Right kidney (tissue), 1 donor: ENCODE data around the gene DOK7.

ENCODE experiments used
- DNase-seq: peaks from one replicate; pipeline ENCODE4 v3.0.0-alpha.2; 2016

The DOK7 gene

DNA sequence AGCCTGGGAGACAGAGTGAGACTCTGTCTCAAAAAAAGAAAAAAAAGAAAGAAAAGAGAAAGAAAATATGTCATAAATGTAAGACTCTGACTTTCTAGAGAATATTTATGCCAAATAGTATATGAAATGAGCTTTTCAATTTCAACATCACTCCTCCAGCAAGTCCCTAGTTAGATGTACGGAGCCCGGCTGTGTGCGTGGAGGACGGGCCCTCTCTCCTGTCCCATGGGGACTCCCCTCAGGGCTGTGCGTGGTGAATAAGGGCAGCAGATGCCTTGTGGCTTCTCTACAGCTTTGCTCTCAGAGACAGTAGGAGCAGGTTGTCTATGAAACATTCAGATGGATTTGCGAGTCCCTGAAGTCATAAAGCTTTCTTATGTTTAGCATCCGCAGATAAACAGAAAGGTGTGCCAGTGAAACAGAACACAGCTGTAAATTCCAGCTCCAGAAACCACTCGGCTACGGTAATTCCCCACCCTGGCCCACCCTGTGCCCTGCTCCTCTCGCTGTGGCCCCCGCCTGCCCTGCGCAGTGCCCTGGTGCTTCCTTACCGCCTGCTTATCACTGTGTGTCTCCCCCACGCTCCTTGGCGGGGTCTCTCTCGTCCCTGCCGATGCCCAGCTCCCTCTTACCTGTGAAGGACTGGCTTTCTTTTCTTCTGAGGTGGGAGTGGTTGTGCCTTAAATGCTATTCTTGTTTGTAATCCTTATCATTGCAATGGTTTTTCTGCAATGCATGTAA is 35.2 kb upstream of the DOK7 start:
- DNase-seq: no peak

DNA sequence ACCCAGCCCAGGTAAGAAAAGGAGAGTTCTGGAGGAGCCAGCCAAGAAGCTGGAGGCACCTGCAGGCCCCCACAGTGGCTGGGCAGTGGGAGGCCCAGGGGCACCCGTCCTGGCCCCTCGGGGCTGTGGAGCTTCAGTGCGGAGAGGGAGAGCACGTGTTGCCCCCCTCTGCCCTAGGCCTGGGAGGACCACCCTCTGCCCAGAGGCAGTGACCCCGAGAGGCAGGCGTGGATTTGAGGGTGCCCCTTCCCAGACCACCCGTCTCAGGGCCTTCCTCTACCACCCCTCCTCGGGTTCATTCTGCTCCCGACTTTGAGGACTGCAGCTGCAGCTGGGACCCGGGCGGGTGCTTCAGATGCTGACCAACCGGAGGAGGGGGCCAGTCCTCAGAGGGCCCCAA is 33.5 kb upstream of the DOK7 start:
- DNase-seq: no peak

DNA sequence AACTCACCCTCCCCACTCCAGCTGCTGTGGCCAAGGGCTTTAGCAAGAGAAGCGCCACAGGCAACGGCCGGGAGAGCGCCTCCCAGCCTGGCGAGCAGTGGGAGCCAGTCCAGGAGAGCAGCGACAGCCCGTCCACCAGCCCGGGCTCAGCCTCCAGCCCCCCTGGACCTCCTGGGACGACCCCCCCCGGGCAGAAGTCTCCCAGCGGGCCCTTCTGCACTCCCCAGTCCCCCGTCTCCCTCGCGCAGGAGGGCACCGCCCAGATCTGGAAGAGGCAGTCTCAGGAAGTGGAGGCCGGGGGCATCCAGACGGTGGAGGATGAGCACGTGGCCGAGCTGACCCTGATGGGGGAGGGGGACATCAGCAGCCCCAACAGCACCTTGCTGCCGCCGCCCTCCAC is 32.6 kb upstream of the DOK7 start:
- DNase-seq: no peak

DNA sequence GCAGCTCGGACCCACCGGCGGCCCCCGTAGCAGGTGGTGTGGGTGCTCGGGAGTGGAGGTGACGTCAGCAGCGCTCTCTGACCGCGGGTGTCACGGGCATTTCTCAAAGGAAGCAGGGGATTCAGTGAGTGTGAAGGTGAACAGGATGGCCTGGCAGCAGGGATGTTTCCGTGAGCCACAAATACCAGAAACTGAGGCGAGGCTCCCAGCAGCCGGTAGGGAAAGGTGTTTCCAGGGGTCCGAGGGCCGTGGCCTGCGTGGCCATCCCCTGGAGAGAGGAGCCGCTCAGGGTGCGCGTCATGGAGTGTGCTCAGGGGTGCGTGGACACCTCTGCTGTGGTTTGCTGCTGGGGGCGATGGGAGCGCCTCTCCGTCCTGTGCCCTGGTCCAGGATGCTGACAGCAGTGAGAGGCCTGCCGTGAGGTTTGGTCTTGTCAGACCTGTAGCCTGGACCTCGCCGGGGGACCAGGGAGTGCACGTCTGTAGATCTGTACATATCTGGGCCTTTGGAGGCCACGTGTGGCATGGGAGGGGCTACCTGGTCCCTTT is 31.6 kb upstream of the DOK7 start:
- DNase-seq: no peak

DNA sequence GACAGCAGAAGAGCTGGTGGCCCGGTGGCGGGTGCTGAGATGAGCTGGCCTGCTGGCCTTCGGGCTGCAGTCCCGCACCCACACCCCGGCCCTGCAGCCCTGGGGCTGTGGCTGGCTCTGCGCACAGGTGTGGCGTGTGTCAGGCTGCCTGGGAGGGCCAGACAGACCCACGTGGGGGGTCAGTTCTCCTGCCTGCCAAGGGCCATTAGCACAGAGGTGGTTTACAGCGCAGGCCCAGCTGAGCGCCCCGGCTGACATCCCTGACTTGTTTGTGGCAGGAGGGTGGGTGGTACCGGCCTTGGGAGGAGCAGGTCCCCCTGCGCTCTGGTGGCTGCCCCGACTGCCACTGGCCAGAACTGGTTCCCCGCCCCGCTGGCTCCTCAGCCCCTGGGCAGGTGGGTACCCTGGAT is 30.7 kb upstream of the DOK7 start:
- no peak for DNase-seq

DNA sequence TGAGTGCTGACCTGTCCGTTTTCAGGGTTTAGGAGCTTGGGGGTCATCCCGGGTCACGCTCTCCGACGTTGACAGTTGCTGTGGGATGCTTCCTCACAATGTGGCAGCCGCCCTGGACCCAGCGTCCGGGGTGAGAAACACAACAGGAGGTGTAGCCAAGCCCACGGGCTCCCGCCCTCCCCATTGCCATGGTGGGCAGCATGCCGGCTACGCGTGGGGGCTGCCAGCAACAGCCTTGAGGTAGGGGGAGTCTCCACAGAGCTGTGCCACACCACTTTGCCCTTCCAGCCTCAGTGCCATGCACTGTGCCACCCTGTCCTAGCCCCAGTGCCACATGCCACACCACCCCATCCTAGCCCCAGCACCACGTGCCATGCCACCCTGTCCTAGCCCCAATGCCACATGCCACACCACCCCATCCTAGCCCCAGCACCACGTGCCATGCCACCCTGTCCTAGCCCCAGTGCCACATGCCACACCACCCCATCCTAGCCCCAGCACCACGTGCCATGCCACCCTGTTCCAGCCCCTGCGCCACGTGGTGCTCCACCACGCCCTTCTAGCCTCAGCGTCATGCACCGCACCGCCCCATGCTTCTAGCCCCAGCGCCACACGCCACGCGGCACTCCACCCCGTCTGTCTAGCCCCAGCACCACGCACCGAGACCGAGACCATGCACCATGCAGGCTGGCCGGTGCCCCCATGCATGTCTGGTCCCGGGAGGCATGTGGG is 29.8 kb upstream of the DOK7 start:
- DNase-seq: no peak

DNA sequence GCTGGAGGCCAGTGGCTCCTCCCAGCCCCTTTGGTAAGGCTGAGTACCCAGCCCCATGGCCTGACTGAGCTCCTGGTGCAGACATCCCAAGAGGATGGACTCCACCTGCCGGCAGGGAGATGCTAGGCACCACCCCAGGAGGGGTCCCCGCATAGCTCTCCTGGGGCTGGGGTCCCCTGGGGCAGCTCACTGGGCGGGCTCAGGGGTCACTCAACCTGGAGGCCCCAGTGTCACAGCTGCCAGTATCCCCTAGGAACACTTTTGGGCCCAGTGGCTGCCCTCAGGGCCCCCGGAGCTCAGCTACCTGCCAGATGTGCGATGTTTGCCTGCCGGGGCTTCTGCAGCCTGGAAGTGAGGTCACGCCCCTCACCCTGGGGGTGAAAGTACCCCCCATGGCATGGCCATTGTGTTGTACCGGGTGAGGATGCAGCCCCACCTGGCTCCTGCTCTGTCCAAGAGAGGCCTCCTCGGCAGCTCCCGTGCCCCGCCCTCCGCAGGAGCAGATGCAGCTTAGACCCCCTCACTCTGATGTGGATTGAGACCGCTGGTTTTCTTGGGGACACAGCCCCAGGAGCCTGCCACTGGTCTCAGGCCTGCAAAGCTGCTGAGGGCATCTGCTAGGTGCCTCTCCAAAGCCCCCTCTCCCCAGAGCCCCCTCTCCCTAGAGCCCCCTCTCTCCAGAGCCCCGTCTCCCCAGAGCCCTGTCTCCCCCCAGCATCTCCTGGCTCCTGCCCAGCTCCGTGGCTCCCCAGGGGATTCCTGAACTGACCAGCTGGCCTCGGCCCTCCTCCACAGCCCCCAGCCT is 28.0 kb upstream of the DOK7 start:
- no peak for DNase-seq

DNA sequence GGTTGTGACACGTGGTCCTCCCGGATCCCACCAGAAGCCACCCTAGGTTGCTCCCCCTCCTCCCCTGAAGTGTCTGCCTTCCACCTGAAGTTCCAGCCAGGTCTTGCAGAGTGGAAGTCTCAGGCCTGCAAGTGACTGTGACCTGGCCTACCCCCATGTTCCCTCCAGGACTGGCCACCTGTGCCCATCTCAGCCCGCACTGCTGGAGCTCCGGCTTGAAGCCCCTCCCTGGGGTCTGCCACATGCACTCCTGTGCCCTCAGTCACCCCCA is 27.5 kb upstream of the DOK7 start:
- DNase-seq: no peak

DNA sequence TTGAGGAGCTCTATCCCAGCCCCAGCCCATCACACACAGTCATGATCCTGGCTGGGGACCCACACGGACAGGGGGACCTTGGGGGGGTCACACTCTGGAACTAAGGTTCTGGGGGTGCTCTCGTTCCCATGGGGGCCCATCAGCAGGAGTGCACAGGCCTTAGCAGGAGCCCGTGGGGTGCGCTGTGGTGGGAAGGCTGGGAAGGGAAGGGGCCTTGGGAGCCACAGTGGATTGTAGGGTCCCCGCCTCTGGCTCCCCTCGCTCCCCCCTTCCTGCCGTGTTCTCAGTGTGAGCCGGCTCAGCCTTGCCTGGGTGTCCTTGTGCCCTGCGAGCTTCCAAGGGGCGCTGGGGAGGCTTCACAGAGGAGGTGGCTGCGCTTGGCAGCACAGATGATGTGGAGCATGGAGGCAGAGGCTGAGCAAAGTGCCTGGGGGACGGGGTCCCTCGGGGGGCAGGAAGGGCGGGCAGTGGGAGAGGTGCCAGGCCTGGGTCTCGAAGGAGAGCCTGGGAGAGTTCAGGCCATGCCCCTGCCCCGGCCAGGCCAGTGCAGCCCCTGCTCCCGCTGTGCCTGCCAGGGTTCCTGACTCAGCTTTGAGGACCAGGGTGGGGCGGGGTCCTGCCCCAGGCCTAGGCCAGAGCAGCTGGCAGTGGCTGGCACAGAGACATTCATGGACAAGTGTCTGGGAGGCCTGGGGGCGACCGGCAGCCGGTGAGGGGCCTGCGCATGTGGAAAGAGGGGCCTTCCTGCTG is 26.9 kb upstream of the DOK7 start:
- DNase-seq: no peak

DNA sequence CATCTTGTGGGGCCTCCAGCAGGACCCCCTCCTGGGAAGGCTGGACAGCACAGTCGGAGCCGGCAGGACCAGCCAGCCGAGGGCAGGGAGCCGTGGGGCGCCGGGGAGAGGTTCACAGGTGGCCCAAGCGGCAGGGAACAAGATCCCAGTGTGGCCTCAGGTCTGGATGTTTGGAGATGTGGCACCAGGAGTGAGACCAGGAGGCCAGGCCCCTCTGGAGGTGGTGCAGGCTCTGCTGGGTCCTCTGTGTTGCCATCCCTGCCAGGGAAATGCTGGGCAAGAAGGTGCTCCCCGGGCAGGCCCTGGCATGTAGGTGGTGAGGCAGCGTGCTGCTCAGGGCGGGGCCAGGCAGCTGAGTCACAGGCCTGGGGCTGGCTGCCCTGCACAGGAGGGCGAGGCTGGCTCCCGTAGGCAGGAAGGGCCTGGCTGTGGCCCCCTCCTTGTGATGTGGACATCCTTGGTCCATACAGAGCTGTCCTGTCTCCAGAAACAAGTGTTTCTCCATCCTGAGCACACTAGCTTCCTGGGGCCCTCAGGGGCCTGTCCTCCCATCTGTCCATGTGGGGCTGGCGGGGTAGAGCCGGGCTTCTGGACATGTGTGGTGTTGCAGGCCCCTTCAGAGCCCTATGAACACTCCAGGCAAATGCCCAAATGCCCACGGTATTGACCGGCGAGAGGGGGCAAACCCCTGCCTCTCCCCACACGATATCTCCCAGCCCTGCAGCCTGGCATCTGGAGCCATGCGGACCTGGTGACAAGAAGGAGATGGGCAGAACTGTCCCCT is 26.1 kb upstream of the DOK7 start:
- no peak for DNase-seq

DNA sequence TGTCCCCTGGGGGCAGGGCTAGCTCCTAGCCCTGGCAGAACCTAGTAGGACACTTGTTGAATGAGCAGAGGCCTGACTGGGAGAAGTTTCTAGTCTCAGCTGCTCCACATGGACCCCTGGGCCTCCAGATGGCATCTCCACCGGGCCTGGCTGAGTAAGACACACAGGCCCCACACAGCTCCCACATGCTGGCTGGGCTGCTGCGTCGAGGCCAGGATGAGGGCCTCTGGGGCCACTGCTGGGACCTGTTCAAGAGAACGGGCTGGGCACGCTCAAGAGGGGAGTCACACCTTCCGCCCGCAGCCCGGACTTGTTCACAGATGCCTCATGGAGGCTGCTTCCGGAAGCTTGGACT is 25.5 kb upstream of the DOK7 start:
- no peak for DNase-seq

DNA sequence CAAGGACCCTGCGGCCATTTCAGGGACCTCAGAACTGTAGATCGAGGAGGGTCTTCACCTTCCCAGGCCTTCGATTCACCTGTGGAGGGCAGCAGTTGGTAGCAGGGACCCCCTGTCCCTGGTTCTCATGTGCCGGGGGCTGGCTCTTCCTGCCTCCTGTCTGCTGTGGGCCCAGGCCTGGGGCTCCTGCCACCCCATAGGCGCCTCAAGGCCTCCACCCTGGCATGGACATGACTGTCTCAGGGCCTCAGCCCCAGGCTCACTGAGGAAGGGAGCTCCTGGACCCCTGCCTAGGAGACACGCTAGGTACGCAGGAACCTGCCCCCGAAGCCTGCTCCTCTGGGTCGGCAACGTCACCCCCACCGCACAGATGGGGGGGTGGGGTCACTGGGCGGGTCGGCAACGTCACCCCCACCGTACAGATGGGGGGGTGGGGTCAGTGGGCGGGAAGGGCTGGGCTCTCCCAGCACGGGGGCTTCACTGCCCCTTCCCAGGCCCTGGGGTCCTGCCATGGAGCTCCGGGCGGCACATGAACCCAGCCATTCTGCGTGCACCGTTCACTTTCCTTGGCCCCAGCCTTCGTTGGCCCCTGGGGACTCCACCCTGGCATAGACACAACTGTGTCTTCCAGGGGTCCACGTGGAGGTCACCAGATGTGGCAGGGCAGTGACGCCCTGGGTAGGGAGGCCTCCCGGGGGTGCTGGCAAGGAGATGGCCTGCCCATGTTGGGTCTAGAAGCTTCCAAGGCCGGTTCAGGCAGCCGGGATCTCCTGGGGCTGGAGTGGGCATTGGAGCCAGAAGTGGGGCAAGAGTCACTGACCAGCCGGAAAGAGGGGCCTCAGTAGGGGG is 24.9 kb upstream of the DOK7 start:
- DNase-seq: no peak

DNA sequence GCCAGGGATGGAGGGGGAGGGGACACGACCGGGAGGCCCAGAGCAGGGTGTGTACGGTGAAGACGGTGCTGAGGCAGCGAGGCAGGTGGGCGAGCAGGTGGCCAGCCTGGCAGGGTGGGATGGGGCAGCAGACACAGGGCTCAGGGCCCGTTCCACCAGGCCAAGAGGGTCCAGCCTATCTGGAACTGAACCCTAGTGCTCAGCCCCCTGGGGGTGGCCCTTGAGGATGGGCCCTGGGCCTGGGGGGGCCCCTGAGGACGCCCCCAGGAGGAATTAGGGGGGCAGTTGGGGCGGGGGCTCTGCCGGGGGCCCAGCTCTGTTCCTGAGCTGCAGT is 24.3 kb upstream of the DOK7 start:
- DNase-seq: no peak

DNA sequence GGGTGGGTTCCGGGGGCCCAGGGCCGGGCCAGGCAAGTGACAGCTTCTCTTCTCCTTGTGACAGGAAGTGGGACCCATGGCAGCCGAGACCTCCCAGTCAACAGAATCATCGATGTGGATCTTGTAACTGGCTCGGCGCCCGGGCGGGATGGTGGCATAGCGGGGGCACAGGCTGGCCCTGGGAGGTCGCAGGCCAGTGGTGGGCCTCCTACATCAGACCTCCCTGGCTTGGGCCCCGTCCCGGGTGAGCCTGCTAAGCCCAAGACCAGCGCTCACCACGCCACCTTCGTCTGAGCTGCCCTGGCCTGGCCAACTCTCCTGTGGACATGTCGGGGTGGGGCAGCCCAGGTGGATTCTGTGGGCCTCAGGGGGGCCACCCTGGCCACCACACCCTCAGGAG is 23.7 kb upstream of the DOK7 start:
- no peak for DNase-seq

DNA sequence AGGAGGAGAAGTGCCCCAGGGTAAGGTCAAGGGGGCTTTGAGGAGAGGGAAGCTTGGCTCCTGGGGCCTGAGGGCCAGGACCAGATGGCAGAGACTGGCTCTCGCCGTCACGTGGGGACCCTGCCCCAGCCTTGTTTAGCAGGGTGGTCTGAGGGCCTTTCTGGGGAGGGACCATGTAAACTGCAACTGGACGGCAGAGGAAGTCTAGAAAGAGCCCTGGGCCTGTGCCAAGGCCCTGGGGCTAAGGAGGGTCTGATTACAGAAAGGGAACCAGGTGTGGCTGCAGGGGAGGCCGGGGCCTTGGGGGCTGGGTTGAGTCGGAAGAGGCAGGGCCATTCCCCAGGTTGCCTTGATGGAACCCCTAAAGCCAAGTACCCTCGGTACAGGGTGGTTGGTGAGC is 23.1 kb upstream of the DOK7 start:
- no peak for DNase-seq

DNA sequence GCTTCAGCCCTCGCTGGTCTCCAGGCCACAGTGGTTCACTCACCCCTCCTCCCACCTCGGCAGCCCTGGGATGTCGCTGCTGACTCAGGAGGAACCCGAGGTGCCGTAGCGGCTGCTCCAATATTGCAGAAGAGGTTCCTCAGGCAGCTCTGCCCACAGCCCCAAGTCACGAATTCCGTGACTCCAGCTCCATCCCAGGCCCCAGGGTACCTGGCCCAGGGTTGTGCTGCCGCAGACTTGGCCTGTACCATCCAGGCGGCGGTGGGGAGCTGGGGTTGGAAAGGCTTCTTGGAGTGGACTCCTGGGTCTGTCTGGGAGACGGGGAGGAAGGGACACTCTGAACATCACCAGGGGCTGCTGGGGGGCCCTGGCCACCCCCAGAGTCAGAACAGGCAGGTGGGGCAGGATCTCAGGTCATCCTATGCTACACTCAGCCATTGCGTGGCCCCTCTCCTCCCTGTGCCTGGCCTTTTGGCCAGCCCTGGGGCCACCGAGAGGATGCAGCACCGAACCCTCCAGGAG is 22.1 kb upstream of the DOK7 start:
- DNase-seq: no peak

DNA sequence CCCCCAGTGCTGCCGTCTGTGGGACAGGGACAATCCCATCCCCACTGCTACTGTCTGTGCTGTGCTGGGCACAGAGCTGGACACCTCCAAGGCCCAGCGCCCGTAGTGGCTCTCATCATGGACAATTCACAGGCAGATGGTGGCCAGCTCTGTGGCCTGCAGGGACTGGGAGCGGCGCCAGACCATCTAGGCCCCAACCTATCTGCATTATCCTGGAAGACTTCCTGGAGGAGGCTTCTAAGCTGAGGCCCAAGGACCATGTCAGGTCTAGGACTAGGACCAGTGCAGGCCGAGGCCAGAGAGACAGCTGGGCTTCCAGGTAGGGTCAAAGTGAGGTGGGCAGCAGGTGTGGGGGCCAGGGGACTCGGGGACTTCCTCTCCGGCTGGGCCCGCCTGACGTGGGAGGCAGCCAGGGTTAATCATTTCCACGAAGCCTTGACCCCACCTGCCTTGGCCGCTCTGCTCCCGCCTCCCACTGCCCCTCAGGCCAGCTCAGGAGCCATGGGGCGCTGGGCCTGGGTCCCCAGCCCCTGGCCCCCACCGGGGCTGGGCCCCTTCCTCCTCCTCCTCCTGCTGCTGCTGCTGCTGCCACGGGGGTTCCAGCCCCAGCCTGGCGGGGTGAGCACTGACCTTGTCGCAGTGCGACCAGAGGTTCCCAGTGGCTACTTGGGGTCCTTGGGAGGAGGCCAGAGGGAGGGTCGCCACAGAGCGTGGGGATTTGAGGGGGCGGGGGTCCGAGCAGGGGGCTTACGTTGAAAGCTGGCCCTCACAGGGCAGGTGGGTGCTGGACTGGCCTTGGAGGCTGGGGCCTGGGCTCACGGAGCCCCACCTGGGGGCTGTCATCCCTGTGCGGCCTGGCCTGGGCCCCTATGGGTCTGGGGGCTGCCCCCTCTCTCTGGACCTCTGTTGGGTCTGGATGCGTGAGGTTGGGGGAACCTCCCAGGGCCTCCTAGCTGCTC is 21.3 kb upstream of the DOK7 start, which contains the start of gene HGFAC:
HGFAC (plus strand) TSS at position 468 of the 959 bp plus-strand sequence; CDS start at position 502, 34 bp downstream.
- no peak for DNase-seq

DNA sequence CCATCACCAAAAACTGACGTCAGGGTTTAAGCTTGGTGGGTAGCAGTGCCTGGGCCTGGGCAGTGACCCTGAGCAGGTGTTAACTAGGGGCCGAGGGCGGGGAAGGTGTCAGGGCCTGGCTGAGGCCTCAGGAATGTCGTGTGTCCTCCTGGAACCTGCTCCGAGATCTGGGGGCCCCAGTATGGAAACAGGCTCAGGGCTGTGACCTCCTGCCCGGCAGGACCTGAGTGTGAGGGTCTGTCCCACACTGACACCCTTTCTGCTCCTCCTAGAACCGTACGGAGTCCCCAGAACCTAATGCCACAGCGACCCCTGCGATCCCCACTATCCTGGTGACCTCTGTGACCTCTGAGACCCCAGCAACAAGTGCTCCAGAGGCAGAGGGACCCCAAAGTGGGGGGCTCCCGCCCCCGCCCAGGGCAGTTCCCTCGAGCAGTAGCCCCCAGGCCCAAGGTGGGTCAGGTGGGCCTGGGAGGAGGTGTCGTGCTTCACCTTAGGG is 20.6 kb upstream of the DOK7 start:
- no peak for DNase-seq
